MCF 10A (cell line): ENCODE results near the gene OTULIN. TPM values are rescaled to one million over a fixed set of nuclear protein-coding genes. Genes with fewer than 3 reads are reported as not detected.
A peak's percentile ranks its signal among the peaks of the same experiment; 100 is the strongest.

Experiments used
- BruUV-seq: library from RNA; stranded (reverse); fragments of 400-500 nt; replicated peaks from 2 replicates; lab custom pipeline; 2021; lab: Mats Ljungman, UMichigan
- CTCF ChIA-PET: fragments of 300-600 bp; sonication (Branson Sonifier 250); formaldehyde crosslinking; extraction: SDS; loops from one replicate; lab custom pipeline; 2021; ENCODE audit warnings: antibody characterized with exemption, inconsistent platforms; lab: Yijun Ruan, JAX
- POLR2A ChIA-PET: fragments of 300-600, 350-650 bp; sonication (Branson Sonifier 250); formaldehyde crosslinking; extraction: SDS; loops from one replicate; lab custom pipeline; 2020; ENCODE audit warnings: antibody characterized with exemption, inconsistent platforms; lab: Yijun Ruan, JAX
- DNase-seq: peaks from one replicate; pipeline ENCODE4 v3.0.0-alpha.2; 2018; ENCODE audit not compliant: unreplicated experiment
- H3K27ac Mint-ChIP-seq: one replicate; pipeline ENCODE4 v1.8.0; 2022; ENCODE audit warnings: mild to moderate bottlenecking, low read depth, mixed read lengths; ENCODE audit not compliant: unreplicated experiment
- H3K27me3 Mint-ChIP-seq: one replicate; pipeline ENCODE4 v1.8.0; 2022; ENCODE audit warnings: mixed read lengths; ENCODE audit not compliant: insufficient read depth, unreplicated experiment
- H3K36me3 Mint-ChIP-seq: one replicate; pipeline ENCODE4 v1.8.0; 2022; ENCODE audit warnings: mild to moderate bottlenecking, moderate library complexity, mixed read lengths; ENCODE audit not compliant: insufficient read depth, unreplicated experiment
- H3K4me1 Mint-ChIP-seq: one replicate; pipeline ENCODE4 v1.8.0; 2022; ENCODE audit warnings: mixed read lengths; ENCODE audit not compliant: insufficient read depth, unreplicated experiment
- H3K4me3 Mint-ChIP-seq: one replicate; pipeline ENCODE4 v1.8.0; 2022; ENCODE audit warnings: mild to moderate bottlenecking, moderate library complexity, mixed read lengths; ENCODE audit not compliant: unreplicated experiment
- H3K9me3 Mint-ChIP-seq: one replicate; pipeline ENCODE4 v1.8.0; 2022; ENCODE audit warnings: mixed read lengths; ENCODE audit not compliant: unreplicated experiment
- intact Hi-C: fragments of 100-400 bp; cut with micrococcal nuclease; formaldehyde crosslinking; loops from 2 replicates; pipeline ENCODE4 v1.14.1; 2022
- total RNA-seq: library from RNA; stranded (reverse); gene quantifications from 2 replicates; pipeline ENCODE4 v1.2.3, GENCODE V29; 2022
- TF ChIP-seq, protein P1 (sequence below): fragments of 200-600 bp; IDR thresholded peaks from one replicate; pipeline ENCODE4 v1.8.0; 2022; ENCODE audit warnings: antibody characterized with exemption, mild to moderate bottlenecking; ENCODE audit not compliant: unreplicated experiment

Gene OTULIN
- total RNA-seq, 1 experiment from 2014 or later: 34.6 TPM

DNA sequence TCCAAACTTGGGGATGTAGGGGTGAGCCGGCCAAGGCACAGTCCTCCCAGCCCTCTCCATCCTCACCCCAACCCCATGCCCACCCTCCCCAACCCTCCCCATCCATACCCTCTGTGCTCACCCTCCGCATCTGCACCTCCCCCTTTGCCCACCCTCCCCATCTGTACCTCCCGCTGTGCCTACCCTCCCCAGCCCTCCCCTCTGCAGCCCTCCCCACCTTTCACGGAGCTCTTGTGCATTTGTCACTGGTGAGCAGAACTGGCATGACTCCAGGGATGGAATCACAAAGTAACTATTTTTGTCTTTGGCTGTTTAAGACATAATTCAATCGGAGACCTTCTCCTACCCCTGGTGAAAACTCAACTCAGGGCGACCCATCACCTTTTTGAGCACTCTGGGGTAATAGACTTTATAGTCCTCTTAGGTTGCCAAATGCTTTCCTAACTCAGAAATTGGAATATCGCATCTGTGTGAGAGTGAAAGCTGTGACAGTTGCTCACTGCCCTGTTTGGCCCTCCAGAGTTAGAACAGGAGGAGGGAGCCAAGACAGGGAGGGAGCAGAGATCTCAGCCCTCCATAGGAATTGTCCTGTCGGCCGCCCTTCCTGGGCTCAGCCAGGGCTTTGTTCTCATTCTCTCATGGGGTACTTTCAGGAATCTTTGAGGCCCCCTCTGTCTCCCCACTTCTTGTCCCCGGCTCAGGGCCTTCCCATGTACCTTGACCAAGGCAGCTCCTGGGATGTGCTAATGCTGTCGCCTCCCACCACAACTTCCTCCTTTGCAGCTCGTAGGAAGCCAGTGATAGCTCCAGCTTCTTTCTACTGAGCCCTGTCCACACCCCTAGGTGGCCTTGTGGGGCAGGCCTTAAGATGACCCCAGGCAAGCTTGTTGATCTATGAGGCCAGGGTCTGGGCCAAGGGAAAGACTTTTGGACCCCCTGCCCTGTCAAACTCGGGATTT, 36.2 kb downstream of the OTULIN start:
- no peaks in the 10 kb centered on the region for H3K9me3 Mint-ChIP-seq
- ChIA-PET CTCF (interaction anchor here (0.7 to 7.0 kb wide), 4 partner anchors 11 to 266 kb away, joined by 3 to 47 read pairs (median 3); no protein-coding TSS in a partner anchor), POLR2A (interaction anchor here (0.7 to 1.4 kb wide), 3 partner anchors 26 to 169 kb away, joined by 3 to 4 read pairs (median 4); no protein-coding TSS in a partner anchor)
- peaks cover 37% of the 10 kb centered on the region for H3K36me3 Mint-ChIP-seq
- TF ChIP-seq, protein P1, sequence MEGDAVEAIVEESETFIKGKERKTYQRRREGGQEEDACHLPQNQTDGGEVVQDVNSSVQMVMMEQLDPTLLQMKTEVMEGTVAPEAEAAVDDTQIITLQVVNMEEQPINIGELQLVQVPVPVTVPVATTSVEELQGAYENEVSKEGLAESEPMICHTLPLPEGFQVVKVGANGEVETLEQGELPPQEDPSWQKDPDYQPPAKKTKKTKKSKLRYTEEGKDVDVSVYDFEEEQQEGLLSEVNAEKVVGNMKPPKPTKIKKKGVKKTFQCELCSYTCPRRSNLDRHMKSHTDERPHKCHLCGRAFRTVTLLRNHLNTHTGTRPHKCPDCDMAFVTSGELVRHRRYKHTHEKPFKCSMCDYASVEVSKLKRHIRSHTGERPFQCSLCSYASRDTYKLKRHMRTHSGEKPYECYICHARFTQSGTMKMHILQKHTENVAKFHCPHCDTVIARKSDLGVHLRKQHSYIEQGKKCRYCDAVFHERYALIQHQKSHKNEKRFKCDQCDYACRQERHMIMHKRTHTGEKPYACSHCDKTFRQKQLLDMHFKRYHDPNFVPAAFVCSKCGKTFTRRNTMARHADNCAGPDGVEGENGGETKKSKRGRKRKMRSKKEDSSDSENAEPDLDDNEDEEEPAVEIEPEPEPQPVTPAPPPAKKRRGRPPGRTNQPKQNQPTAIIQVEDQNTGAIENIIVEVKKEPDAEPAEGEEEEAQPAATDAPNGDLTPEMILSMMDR: no peak
- no peak overlapping the region for H3K4me3 Mint-ChIP-seq
- DNase-seq: no peak
- no TSS peak for BruUV-seq
- no peaks in the 10 kb centered on the region for H3K27me3 Mint-ChIP-seq
- H3K4me1 Mint-ChIP-seq: peaks cover 16% of the 10 kb centered on the region
- H3K27ac Mint-ChIP-seq: no peak overlapping the region
- intact Hi-C loops: no loop called here

DNA sequence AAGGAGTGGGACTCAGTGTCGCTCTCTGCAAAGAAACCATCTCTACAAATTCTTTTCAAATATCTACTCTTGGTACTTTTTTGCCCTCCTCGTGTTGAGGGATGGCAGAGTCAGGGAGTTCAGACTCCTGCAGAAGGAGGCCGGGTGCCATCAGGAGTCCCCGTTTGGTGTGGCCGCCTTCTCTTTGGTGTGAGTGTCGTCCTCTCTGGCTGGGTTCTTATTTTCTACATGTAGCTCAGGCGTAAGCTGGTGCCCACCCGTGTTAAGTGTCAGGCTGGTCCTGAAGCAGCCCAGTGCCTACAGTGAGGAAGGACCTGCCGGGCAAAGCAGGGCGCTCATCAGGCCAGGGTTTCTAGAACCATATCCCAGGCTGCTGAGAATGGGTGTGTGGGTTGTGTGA, 37.0 kb downstream of the OTULIN start:
- H3K9me3 Mint-ChIP-seq: no peaks in the 10 kb centered on the region
- DNase-seq: no peak
- peaks cover 38% of the 10 kb centered on the region for H3K36me3 Mint-ChIP-seq
- no peaks in the 10 kb centered on the region for H3K27me3 Mint-ChIP-seq
- BruUV-seq: no TSS peak
- H3K4me3 Mint-ChIP-seq: no peak overlapping the region
- H3K27ac Mint-ChIP-seq: peak overlapping the region; percentile 90
- ChIA-PET POLR2A (interaction anchor here (0.7 to 1.4 kb wide), 2 partner anchors 27 to 168 kb away, joined by 4 read pairs; no protein-coding TSS in a partner anchor), CTCF (interaction anchor here (0.7 to 7.0 kb wide), 6 partner anchors 11 to 308 kb away, joined by 3 to 47 read pairs (median 4); no protein-coding TSS in a partner anchor)
- TF ChIP-seq, protein P1: no peak
- H3K4me1 Mint-ChIP-seq: peaks cover 18% of the 10 kb centered on the region
- intact Hi-C loops: no loop called here

DNA sequence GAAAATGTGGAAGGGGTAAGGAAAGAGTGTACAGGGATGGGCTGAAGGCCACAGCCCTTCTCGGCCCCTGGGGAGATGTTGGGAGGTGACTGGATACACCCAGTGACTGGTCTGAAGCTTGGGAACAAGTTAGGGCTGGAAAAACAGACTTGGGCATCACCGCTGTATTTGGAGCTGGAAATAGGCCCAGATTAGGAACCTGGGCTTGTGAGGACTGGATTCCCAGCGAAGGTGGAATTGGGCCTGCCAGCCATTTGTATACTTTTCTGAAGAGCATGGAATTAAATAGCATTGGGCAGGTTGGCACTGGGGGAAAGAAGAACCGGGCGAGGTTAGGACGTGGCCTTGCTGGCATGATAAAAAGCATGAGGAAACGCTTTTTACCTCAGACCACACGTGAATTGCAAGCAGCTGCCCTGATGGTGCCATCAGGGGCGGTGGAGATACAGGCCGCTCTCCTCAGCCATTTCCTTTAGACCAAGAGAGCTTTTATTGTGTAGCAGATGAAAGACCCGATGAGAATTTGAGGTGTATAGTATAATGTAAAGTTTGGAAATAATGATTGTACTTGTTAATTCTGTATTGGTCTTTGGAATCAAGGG, 37.8 kb downstream of the OTULIN start:
- Mint-ChIP-seq H3K27ac (peak overlapping the region; percentile 90), H3K4me3 (no peak overlapping the region), H3K9me3 (no peaks in the 10 kb centered on the region), H3K4me1 (peaks cover 21% of the 10 kb centered on the region), H3K27me3 (no peaks in the 10 kb centered on the region), H3K36me3 (peaks cover 42% of the 10 kb centered on the region)
- CTCF ChIA-PET: interaction anchor here (0.6 to 7.0 kb wide), 7 partner anchors 13 to 312 kb away, joined by 3 to 47 read pairs (median 4); no protein-coding TSS in a partner anchor
- DNase-seq: no peak
- no TSS peak for BruUV-seq
- intact Hi-C loops: no loop called here
- TF ChIP-seq, protein P1: no peak
- POLR2A ChIA-PET: interaction anchor here (0.6 to 1.4 kb wide), 10 partner anchors 11 to 1213 kb away, joined by 3 to 10 read pairs (median 3); no protein-coding TSS in a partner anchor

- Mint-ChIP-seq H3K36me3 (peaks cover 59% of the 10 kb centered on the region), H3K27ac (no peak overlapping the region), H3K4me3 (no peak overlapping the region), H3K27me3 (no peaks in the 10 kb centered on the region), H3K4me1 (peaks cover 21% of the 10 kb centered on the region), H3K9me3 (no peaks in the 10 kb centered on the region)
- CTCF ChIA-PET: interaction anchor here (0.9 to 2.7 kb wide), 4 partner anchors 15 to 22 kb away, joined by 3 to 17 read pairs (median 10); no protein-coding TSS in a partner anchor
- DNase-seq: no peak
- intact Hi-C loops: no loop called here
- POLR2A ChIA-PET: interaction anchor here (1.2 kb wide), 1 partner anchor 20 kb away, joined by 3 read pairs; no protein-coding TSS in a partner anchor
- TF ChIP-seq, protein P1: no peak
- no TSS peak for BruUV-seq
These were observed 41.0 kb downstream of the OTULIN start for GRCh38 chr5:14705556-14705955.
